Stromal cell of bone marrow (primary cell): ENCODE results near the gene LIPH.
"Not testable (repeated sequence)": the region's sequence is repeated elsewhere in the genome, so short reads cannot be mapped to it uniquely, and the experiment has no call there.

ENCODE experiments used
- DNase-seq: peaks from one replicate; pipeline ENCODE4 v3.0.0-alpha.2; 2012; ENCODE audit warnings: low read depth

Gene LIPH

DNA sequence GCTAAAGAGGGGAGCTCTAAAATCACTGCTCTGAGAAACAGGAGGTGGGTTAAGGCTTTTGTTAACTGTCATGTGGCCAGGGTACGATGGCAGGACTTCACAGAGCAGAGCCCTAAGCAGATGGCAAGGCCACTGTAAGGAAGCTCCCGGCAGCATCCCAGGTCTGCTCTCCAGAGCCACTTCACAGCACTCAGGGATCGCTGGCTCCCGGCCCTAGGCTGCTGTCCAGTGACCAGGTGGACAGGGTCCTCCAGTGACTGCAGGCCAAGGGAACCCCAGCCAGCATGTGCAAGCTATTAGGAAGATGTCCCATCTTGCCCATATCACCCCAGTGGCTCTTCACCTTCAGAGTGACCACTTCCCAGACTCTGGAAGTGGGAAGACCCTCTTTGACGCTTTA lies 63.9 kb downstream of the LIPH start:
- DNase-seq, result no peak

DNA sequence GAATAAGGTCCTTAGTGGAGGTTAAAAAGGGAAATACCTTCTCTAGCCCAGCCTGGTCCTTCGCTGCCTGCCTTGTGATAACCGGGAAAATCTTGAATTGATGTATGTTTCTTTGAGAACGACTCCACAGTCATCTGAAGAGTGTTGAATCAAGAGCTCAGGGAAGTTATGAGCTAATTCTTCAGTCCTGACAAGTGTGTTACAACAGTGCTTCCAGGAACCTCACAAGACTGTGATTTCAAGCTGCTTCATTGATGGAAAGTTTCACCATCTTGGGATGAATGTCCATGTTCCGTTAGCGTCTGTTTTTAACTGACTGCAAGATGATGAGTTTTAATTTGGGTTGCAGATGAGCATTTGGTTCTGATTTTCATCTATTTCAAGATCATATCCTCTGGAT lies 66.0 kb downstream of the LIPH start:
- DNase-seq, result no peak

DNA sequence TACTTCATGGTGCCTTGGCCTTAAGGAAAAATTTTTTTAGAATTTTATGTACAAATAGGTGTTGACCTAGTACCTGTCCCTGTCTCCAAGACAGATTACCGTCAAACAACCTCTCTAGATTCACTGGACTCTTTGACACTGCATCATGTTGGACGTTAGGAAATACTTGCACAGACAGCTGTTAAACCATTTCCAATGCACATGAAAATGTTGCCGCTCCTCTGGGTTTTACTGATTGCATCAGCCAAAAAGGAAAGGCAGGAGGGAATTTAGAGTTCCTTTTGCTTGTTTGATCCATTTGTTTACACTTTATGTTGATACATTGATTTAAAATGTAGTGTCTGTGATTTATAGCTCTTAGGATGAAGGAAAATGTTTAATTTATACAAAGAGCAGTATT lies 68.1 kb downstream of the LIPH start:
- no peak for DNase-seq

DNA sequence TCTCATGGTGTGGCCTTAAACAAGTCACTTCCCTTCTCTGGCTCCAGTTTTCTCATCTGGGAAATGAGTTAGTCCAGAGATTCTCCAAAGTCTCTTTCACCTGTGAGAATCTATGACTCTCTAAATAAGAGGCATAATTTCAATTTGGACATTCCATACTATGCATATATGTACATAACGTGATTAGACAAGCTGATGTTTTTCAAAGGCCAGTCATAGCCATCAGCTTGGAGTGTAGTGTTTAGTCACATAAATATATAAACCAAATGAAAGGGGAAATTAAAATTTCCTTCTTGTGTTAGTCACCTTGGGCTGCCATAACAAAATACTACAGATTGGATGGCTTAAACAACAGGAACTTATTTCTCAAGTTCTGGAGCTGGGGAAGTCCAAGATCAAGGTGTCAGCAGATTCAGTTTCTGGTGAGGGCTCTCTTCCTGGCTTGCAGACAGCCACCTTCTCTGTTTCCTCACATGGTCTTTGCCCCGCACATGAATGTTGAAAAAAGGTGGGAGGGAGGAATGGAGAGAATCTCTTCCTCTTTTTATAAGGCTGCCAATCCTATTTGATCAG lies 72.9 kb downstream of the LIPH start:
- DNase-seq, result no peak

DNA sequence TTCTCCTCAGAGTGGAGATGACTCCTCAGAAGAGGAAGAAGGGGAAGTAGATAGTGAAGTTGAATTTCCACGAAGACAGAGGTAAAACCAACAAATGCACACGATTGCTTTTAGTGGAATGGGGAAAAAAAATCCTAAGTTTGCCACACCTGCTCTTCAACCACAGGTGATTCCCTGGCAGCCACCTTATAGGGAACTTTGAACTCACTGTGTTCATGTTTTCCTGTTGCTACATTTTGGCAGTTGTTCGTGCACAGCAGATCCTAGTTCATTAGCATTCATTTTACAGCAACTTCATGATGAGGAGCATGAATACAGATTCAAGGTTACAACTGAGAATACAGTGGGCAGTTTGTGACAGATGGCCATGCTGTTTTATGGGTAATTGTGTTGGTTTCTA lies 75.1 kb downstream of the LIPH start:
- no peak for DNase-seq

DNA sequence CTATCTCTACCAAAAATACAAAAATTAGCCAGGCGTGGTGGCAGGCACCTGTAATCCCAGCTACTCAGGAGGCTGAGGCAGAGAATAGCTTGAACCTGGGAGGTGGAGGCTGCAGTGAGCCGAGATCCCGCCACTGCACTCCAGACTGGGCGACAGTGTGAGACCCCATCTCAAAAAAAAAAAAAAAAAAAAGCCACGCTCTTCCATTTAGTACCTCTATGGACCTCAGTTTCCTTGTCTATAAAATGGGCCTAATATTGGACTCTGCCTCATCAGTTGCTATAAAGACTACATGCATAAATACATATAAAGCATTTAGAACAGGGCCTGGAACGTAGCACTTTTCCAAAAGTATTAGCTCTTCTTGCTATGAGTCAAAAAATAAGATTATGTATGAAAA lies 77.5 kb downstream of the LIPH start:
- not testable (repeated sequence) for DNase-seq

DNA sequence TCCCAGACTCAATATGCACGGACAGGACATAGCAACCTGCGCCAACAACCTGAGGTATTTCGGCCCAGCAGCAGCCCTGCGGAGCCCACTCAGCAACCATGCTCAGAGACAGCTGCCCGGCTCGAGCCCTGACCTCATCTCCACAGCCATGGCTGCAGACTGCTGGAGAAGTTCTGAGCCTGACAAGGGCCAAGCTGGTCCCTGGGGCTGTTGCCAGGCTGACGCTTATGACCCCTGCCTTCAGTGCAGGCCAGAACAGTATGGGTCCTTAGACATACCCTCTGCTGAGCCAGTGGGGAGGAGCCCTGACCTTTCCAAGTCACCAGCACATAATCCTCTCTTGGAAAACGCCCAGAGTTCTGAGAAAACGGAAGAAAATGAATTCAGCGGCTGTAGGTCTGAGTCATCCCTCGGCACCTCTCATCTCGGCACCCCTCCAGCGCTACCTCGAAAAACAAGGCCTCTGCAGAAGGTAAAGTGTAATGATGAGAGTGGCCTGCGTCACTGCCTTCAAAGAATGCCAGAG lies 79.0 kb downstream of the LIPH start:
- no peak for DNase-seq

DNA sequence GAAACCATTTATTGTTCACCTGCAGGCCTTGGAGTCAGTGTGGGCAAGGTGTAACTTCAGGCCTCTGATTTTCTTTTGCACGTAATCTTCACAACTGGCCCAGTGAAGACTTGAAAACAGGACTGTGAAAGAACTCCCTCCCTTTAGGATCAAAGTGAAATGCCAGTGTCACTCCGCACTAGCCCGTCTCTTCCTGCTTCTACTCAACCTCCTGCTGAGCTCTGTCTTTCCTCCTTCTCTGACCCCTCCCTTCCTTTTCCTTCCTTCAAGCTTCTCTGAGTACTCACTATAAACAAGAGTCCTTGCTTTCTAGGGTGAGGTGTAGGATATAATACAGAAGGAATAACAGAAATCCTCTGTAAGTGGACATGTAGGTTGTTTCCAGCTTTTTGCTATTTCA lies 82.1 kb downstream of the LIPH start:
- no peak for DNase-seq

DNA sequence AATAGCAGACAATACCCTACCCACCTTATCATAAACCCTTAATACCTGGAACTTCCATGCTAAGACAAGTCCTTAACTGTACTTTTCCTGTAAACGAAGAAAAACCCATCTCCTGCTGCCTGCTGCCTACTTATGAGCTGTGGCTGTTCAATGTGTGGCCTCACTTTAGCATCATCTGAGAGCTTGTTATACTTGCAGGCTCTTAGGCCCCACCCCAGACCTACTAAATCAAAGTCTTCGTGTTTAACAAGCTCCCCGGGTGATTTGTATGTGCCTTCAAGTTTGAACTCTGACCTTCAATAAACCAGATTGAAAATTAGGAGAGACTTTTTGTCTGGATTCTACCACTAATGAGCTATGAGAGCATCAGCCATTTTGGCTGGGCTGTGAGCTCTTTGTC lies 82.8 kb downstream of the LIPH start:
- no peak for DNase-seq

DNA sequence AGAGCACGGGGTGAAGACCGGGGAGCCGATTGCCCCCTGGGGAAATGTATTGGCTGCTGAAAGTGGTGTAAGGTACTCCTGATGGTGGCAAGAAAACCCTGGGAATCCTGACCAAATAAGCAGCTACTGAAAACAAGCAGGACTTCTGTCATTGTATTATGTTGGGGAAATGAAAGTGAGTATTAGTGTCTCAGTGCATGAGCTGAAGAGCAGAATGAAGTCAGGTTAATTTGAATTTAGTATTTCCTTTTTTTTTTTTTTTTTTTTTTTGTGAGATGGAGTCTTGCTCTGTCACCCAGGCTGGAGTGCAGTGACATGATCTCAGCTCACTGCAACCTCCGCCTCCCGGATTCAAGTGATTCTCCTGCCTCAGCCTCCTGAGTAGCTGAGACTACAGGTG lies 86.3 kb downstream of the LIPH start:
- DNase-seq, result not testable (repeated sequence)

DNA sequence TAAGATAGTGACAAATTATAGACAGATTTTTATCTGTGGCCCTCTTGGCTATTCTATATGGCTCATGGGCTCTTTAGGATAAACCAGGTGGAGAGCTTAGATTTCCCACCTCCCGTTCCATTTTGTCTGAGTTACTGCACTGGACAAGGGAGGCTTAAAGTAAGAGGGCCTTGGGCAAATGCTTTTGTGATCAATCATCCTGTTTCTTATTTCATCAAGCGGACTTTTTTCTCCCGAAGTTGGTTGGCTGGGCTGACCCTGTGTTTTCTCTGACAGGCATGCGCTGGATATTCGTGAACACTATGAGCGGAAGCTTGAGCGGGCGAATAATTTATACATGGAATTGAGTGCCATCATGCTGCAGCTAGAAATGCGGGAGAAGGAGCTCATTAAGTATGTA lies 86.9 kb downstream of the LIPH start:
- DNase-seq, result no peak

DNA sequence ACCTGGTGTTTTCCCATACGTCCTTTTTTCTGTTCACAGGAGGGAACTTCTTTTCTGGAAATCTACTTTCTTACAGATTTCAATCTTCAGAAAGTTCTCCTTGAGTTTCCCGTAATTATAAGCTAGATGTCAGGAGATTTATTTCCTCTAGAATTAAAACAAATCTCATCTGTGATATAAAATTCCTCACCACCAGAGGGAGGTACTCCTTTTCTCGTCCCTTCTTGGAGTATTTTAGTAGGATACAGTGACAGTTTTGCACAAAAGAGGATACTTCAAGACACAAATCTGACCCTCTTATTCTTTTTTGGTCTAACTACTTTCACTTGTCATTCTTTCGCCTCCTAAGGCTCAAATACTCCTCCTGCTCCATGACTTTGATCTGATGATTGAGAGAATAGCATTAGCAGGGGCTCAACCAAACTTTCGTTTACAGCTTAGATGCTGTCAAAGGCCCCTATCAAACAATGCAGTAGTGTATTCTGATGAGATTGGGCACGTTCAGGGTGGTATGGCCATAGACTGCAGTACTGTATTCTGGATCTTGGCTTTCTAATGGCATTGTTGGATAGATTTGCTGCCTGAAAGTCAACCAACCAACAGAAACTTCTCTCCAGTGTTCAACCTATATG lies 91.6 kb downstream of the LIPH start:
- peak; percentile 5 for DNase-seq

DNA sequence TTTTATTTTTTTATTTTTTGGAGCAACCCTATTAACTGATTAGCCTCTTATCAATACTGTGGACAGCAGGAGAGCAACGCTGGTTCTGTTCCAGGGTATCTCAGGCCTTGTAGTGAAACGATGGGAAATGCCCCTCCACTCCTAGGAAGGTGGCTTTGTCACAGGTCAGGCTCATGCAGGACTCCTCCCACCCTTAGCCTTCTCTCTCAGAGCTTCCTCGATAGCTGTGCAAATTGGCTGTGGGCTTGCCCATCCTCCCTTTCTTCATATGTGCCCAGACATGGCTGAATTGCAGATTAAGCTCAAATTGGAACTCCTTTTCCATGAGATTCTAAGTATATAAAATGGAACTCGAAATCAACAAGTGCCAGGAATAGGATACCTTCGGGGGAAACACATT lies 92.1 kb downstream of the LIPH start:
- DNase-seq, result no peak

DNA sequence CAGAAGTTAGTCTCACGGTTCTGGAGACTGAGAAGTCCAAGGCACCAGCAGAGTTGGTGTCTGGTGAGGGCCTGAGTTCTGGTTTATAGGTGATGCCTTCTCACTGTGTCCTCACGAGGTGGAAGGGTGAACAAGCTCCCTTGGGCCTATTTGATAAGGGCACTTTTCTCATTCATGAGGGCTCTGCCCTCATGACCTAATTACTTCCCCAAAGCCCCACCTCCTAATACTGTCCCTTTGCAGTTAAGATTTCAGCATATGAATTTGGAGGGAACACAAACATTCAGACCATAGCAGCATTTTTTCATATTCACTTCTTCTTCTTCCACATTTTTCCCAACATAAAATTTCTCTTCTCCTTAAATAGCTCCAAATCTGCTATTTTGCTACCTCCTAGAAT lies 95.0 kb downstream of the LIPH start:
- no peak for DNase-seq
